Measurements from ENCODE around the gene CEP120. TPM values are rescaled to one million over a fixed set of nuclear protein-coding genes. Genes with fewer than 3 reads are reported as not detected.

CEP120 gene
- total RNA-seq, 4 donors from 2014 or later: 11.3 to 35.0 (median 15.7) TPM

DNA sequence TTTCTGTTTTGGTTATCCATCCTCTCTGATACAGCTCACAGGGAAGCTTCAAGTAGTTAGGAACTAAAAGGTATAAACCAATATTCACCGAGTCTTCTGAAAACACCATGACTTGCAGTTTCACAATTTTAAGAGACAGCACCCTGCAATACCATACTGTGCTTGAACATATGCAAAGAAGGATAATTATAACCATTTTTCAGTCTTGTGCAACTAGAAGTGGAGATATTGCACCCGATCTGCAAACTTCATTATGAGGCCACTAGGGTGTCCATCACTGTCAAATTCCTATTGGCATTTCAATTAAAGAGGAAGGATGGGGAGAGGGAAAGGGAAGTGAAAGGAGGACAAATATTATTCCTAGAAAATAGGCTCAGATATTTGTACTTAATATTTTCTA, 32.4 kb upstream of the CEP120 start:
- ATAC-seq (ENCODE audit: low FRiP score): no peak
- TF ChIP-seq, protein P1, sequence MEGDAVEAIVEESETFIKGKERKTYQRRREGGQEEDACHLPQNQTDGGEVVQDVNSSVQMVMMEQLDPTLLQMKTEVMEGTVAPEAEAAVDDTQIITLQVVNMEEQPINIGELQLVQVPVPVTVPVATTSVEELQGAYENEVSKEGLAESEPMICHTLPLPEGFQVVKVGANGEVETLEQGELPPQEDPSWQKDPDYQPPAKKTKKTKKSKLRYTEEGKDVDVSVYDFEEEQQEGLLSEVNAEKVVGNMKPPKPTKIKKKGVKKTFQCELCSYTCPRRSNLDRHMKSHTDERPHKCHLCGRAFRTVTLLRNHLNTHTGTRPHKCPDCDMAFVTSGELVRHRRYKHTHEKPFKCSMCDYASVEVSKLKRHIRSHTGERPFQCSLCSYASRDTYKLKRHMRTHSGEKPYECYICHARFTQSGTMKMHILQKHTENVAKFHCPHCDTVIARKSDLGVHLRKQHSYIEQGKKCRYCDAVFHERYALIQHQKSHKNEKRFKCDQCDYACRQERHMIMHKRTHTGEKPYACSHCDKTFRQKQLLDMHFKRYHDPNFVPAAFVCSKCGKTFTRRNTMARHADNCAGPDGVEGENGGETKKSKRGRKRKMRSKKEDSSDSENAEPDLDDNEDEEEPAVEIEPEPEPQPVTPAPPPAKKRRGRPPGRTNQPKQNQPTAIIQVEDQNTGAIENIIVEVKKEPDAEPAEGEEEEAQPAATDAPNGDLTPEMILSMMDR (IDR thresholded peaks at IDR 0.05): no peak
- DNase-seq (ENCODE audit: low spot score): no peak

DNA sequence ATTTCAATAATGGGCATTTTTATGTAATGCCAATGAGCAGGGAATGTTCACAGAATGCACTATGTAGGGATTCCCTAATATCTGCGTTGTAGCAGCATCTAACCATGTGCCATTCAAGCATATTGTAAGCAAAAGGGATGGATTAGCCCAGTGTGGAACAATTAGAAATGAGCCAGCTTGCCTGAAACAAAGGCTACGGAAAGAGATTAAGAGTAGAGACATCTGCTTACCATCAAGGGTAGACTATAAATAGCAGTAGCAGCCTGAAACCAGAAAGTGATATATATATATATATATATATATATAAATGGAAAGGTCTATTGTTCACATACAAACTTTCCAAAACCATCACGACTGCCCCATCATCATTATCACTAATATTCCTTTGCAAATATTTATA, 31.9 kb upstream of the CEP120 start:
- no peak for ATAC-seq (ENCODE audit: low FRiP score)
- DNase-seq (ENCODE audit: low spot score): no peak
- TF ChIP-seq, protein P1 (IDR thresholded peaks at IDR 0.05): no peak

DNA sequence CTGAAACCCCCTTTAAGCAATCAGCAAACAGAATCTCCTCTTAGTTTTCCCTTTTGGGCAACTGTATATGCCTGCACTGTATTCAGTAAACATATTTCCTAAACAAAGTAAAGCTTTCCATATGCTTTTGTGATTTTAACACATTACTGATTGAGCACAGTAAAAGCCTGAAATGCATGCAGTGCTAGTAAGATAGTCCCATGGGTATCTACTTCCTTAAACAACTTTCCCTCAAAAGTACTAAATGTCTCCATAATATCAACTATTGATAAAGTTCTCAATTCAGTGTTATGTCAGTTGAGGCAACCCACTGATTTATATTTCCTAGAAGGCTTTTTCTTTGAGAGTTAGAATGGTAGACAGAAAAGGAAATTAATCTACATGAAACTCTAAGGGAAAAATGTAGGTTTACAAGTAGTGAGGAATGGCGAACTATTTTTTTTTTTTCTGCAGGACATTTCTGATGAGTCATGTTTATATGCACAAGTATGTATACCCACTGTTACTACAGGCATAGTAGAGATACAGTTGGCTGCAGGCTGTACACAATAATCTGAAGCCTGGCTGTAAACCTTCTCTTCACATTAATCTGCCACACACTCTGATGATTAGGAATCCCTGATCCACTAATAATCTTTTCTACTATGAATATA, 31.2 kb upstream of the CEP120 start:
- TF ChIP-seq, protein P1 (IDR thresholded peaks at IDR 0.05): no peak
- no peak for ATAC-seq (ENCODE audit: low FRiP score)
- DNase-seq (ENCODE audit: low spot score): no peak

DNA sequence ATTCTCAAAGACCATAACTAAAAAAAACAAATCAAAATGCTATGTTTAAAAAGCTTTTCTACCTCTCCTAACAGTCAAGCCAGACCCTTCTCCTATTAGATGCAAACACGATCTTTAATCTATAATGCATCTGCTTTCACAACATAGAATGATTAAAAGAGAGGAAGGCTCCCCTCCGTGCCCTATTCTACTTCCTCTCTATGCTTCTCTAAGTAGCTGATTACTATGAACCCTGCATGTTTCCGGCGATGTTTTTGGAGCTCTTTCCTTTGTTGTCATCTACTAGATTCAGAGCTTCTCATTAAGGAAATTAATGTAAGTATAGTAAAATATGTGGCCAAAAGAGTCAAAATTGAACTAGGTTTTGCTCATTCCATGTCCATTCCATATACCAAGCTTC, 29.2 kb upstream of the CEP120 start:
- TF ChIP-seq, protein P1 (IDR thresholded peaks at IDR 0.05): no peak
- DNase-seq (ENCODE audit: low spot score) (no peak), ATAC-seq (ENCODE audit: low FRiP score) (no peak)

DNA sequence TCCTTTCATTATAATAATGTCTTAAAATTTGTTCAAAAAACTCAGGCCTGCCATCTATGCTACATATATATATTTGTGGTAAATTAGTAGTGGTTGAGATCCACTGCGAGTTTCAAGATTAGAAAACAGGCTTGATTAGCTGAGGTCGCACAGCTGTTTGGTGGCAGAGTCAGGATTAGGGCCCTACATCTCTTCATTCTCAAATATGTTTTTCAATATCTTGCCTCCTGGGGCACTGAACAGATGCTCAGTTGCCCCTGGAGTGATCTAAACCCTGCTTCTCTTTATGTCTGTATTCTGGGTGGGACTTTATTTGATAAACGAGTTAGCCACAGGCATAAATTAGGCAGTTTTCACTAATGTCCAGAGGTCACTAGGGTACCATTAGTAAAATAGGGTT, 27.8 kb upstream of the CEP120 start:
- DNase-seq (ENCODE audit: low spot score) (no peak), ATAC-seq (ENCODE audit: low FRiP score) (no peak)
- TF ChIP-seq, protein P1 (IDR thresholded peaks at IDR 0.05): no peak

DNA sequence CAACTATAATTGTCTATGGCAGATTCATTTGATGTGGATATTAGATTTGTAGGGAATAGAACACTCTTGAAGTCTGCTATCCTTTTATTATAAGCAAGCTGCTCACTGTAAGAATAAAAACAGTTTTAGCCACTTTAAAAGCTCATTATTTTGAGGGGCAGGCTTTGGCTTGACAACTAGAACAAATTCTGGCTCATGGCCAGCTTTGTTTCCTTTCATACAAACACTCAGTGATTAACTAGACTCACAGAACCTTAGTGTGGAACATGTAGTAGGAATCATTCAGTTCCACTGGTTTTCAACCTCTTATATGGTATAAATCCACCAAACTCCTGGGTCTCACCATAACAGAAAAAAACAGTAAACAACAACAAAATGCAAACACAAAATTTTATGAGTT, 27.4 kb upstream of the CEP120 start:
- TF ChIP-seq, protein P1 (IDR thresholded peaks at IDR 0.05): no peak
- no peak for ATAC-seq (ENCODE audit: low FRiP score)
- DNase-seq (ENCODE audit: low spot score): no peak

DNA sequence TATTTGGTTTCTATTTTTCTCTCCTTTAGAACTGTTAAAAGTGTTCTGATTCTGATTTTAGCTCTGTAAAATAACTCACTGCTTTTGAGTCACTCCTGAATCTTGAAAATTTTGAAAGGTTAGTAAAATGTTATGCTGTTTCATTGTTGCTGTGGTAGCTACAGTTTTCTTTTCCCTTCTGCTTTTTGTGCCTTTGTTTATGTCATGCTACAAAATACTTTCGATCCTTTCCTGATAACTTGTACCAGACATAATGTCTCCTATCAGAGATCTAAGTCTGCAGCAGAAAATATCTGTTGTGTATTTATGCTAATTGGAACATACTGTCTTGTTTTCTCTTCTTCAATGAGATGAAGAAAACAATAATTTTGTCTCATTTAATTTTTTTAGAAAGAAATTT, 26.9 kb upstream of the CEP120 start:
- TF ChIP-seq, protein P1 (IDR thresholded peaks at IDR 0.05): no peak
- ATAC-seq (ENCODE audit: low FRiP score) (no peak), DNase-seq (ENCODE audit: low spot score) (no peak)
